HG03103 (cell line): ENCODE data around the gene PIK3R6.
"Not testable (repeated sequence)": the region's sequence is repeated elsewhere in the genome, so short reads cannot be mapped to it uniquely, and the experiment has no call there.

Source experiments
- ATAC-seq: cut with Tn5 transposase; IDR thresholded peaks from one replicate; pipeline ENCODE4 v1.9.1; 2021; ENCODE audit warnings: low read depth; ENCODE audit not compliant: unreplicated experiment

PIK3R6 gene

GRCh38 chr17:8894673-8895578 is 27.5 kb upstream of the PIK3R6 start:
- ATAC-seq = no peak

- no peak for ATAC-seq
Observed at GRCh38 chr17:8894202-8894671, 26.8 kb upstream of the PIK3R6 start.

DNA sequence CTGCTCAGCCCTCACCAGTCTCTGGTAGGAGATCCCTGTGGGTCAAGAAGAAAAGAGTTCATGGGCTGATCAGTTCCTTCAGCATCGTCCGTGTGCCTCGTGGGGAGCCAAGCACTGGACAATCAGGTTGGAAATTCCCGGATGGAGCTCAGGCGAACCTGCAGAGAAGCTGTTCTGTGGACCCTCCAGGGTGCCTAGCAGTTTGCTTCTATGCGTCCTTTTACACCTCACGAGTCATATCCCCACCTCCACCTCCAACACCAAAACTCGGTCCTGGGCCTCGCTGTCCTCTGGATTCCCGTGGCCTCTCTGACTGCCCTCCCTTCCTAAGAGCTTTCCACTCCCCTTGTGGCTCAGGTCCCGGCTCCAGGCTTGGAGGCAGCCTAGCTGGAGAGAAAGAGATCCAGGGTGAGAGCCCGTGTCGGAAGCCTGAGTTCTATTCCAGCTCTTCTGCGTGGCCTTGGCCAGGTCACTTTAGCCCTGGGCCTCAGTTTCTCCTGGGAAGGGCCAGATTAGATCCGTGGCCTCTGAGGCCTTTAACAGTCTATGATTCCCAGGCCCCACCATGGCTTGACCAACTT is 26.2 kb upstream of the PIK3R6 start:
- no peak for ATAC-seq

DNA sequence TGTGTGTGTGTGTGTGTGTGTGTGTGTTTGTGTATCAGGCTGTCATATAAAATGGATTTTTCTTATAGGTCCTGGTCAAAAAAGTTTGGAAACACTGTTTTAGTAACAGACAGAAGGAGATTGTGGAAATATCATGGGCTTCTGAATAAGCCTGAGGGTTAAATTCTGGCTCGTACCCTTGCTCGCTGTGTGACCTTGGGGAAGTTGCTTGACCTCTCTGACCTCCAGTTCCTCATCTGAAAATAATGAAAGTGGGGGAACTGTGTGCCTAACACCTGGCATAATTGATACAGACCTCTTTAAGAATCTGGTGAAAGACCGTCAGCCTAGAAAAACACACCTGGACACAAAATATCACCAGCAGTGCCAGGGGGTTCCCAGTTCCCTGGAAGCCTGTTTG is 25.6 kb upstream of the PIK3R6 start:
- ATAC-seq = no peak

DNA sequence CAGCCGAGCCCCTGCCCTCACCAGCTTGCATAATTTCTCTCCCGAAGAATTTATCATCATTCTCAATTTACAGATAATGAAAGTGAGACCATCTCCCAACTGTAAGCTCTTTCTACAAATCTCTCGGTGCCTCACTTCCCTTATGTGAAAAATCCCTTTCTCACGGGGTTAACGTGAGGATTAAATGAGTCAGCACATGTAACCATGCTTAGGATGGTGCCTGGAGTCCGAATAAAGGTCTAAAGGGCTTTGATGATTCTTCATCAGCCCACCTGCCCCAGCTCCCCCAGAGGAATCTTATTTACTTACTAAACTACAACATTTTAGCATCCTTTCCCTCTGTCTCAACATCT is 24.8 kb upstream of the PIK3R6 start:
- ATAC-seq = no peak

DNA sequence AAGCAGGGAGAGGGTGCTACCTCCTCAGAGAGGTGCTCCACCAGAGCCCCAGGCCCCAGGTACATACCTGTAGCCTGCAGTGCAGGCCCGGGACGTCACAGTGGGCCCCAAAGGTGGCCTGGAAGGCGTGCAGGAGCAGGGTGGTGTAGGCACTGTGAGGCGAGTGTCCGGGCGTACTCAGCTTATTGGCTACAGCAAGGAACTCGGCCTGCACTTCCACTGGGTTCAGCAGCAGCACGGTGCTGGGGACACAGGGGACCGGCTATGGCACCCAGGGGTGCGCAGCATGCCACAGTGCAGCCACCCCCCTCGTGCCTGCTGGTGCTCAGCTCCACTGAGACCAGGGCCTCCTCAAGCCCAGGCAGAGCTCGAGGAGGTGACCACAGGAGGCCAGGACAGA is 23.2 kb upstream of the PIK3R6 start:
- ATAC-seq = no peak

GRCh38 chr17:8889458-8890210 is 22.2 kb upstream of the PIK3R6 start:
- ATAC-seq = no peak

GRCh38 chr17:8888704-8889302 is 21.3 kb upstream of the PIK3R6 start:
- no peak for ATAC-seq

GRCh38 chr17:8887834-8888703 is 20.6 kb upstream of the PIK3R6 start:
- no peak for ATAC-seq

GRCh38 chr17:8887301-8887700 is 19.8 kb upstream of the PIK3R6 start:
- no peak for ATAC-seq

GRCh38 chr17:8885967-8886684 is 18.7 kb upstream of the PIK3R6 start:
- ATAC-seq = no peak

DNA sequence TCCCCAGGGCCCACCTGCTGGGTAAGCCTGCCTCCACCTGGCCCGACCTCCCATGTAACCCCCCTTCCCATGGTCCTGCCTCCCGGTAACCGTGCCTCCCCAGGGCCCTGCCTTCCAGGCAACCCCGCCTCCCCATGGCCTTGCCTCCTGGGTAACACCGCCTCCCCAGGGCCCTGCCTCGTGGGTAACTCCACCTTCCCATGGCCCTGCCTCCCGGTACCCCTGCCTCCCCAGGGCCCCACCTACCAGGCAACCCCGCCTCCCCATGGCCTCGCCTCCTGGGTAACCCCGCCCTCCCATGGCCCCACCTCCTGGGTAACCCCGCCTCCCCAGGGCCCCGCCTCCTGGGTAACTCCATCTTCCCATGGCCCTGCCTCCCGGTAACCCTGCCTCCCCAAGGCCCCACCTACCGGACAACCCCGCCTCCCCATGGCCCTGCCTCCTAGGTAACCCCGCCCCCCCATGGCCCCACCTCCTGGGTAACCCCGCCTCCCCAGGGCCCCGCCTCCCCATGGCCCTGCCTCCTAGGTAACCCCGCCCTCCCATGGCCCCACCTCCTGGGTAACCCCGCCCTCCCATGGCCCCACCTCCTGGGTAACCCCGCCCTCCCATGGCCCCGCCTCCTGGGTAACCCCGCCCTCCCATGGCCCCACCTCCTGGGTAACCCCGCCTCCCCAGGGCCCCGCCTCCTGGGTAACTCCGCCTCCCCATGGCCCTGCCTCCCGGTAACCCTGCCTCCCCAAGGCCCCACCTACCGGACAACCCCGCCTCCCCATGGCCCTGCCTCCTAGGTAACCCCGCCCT is 17.9 kb upstream of the PIK3R6 start:
- not testable (repeated sequence) for ATAC-seq

- no peak for ATAC-seq
Observed at GRCh38 chr17:8884336-8884990, 17.0 kb upstream of the PIK3R6 start.

DNA sequence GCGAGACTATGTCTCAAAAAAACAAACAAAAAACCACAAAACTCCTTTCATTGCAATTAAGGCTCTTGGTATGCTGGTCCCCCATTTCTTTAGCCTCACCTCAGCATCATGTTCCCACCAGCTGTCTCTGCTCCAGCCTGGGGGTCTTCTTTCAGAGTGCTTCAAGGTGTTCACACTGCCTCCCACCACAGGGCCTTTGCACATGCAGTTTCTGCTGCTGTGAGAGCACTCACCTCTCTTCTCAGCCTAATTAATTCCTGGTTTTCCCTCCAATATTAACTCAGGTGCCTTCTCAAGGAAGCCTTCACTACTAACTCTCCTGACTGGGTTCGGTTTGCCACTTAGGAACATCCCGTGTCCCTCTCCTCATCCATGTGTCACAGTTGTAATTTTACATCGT is 15.9 kb upstream of the PIK3R6 start:
- ATAC-seq = no peak

DNA sequence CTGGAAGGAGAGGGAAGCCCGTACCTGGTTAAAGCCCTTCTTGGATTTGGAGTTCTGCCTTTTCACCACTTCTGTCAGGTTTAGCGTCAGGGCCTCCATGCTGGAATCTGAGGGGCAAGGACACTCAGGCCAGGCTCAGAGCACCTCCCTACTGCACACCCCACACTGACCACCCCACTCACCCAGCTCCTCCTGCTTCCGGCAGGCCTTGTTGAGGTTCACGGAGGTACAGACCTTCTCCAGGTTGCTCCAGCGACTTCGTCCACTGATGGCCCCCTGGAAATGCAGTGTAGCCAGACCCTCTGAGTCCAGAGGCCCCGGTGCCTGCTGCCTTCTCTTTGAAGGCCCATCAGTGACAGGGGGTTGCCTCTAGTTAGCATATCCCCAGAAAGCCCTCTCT is 14.1 kb upstream of the PIK3R6 start:
- no peak for ATAC-seq

GRCh38 chr17:8880466-8880865 is 13.0 kb upstream of the PIK3R6 start:
- no peak for ATAC-seq

DNA sequence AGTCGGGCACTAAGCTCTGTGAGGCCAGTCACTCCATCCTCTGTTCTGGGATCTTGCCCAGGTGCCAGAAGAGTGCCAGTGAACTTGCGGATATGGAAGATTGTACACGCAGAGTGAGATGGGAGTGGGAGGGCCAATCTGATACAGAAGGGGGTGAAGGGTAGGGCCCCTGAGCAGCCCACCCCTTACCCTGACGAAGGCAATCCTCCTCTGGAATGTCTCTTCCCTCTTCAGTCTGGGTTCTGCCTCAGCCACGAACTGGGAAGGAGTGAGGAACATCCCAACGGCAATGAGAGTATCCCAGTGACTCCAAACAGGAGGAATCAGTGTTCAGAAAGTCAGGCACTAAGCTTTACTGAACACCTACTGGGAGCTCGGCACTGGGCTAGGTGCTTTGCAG is 11.9 kb upstream of the PIK3R6 start:
- no peak for ATAC-seq

DNA sequence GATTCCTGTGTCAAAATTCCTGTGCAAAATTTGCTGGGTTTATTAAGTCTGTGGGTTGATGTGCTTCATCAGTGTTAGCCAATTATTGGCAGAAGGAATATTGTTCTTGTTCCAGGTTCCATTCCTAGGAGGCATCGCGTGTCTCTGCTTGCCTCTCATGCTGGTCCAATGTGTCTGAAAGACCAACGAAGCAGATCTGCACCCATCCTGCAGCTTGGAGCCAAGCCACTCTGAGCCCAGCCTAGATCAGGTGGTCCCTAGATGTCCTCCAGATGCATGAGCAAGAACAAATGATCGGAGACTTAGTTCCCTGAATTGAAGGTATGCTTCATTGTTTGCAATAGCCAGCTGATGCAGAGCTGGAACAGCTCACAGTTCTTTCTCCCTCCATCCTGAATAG is 10.5 kb upstream of the PIK3R6 start:
- no peak for ATAC-seq
